Measurements from ENCODE around the gene RAB4B.

The RAB4B gene

DNA sequence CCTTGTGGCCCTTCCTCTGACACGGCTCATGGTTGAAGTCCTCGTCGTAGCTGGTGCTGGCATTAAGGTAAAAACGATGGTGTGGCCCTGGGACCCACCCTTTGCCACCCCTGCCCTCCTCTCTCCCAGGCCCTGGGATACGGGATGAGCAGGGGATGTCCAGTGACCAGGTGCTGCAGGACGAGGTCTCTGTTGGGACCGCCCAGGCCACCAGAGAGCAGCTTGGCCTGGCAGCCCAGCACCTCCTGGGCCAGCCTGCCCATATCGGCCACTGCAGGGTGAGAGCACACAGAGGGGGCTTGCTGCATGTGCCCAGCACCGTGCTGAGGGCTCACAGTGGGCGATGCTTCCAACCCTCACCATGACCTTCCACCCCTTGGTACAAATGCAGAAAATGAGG, 34.1 kb upstream of the RAB4B start:
- no peak overlapping the region for H3K27ac Mint-ChIP-seq
- ATAC-seq = no peak
- no peak overlapping the region for H3K4me3 Mint-ChIP-seq
- H3K36me3 Mint-ChIP-seq = peaks cover 12% of the 10 kb centered on the region
- H3K4me1 Mint-ChIP-seq = peaks cover 11% of the 10 kb centered on the region
- H3K27me3 Mint-ChIP-seq = no peaks in the 10 kb centered on the region
- no peaks in the 10 kb centered on the region for H3K9me3 Mint-ChIP-seq

- Mint-ChIP-seq H3K9me3 (no peaks in the 10 kb centered on the region), H3K4me1 (peaks cover 20% of the 10 kb centered on the region), H3K36me3 (peaks cover 4% of the 10 kb centered on the region), H3K27ac (no peak overlapping the region), H3K4me3 (no peak overlapping the region), H3K27me3 (no peaks in the 10 kb centered on the region)
- ATAC-seq = peak; percentile 47
Measured at GRCh38 chr19:40744554-40745401, 33.3 kb upstream of the RAB4B start.

- Mint-ChIP-seq H3K27ac (no peak overlapping the region), H3K4me1 (peaks cover 24% of the 10 kb centered on the region), H3K27me3 (no peaks in the 10 kb centered on the region), H3K4me3 (no peak overlapping the region), H3K9me3 (no peaks in the 10 kb centered on the region), H3K36me3 (peaks cover 4% of the 10 kb centered on the region)
- ATAC-seq = no peak
Measured at GRCh38 chr19:40745402-40745780, 32.7 kb upstream of the RAB4B start.

DNA sequence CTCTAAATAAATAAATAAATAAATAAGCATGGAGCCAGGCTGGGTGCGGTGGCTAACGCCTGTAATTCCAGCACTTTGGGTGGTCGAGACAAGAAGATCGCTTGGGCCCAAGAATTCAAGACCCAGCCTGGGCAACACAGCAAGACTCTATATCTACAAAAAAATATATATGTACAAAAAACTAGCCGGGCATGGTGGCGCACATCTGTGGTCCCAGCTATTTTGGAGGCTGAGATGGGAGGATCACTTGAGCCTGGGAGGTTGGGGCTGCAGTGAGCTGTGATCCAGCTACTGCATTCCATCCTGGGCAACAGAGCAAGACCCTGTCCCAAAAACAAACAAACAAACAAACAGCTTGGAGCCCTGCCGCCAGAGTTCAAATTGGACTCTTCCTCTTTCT, 30.5 kb upstream of the RAB4B start:
- Mint-ChIP-seq H3K36me3 (peaks cover 15% of the 10 kb centered on the region), H3K27ac (no peak overlapping the region), H3K27me3 (no peaks in the 10 kb centered on the region), H3K4me3 (no peak overlapping the region), H3K9me3 (no peaks in the 10 kb centered on the region), H3K4me1 (peaks cover 29% of the 10 kb centered on the region)
- no peak for ATAC-seq

DNA sequence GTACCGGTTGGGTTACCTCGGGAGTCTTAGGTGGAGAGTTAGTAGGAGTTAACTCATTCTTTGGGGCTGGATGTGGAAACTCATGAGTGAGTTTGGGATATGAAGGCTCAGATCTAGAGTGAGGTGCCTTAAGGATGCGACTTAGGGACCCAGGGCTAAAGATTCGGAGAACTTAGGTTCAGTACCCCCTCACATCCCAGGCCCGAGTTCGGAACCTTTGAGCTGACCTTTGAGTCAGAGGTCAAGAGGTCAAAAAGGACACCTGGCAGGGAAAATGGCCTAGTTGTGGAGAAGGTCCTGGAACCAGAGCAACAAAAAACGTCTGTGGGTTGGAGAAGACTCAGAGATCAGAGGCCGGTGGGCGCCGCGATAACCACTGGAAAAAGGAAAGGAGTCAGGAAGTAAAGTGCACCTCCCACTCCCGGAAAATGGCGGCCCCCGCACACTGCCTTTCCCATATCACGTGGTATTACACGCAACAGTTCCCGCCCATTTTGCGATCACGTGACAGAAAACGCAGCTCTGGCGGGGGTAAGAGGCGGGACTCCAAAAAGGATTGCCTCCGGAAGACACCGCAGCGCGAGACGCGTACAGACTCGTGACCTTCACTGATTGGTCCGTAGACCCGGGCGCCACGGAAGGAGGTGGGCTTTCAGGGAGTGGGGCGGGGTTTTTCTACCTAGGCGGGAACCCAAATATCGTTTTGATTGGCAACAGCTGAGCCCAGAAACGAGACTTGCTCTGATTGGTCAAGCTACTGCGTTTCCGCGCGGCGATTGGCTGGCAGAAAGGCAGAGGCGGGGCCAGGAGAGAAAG, 27.8 kb upstream of the RAB4B start, which contains the start of gene ACTMAP:
ACTMAP (minus strand) TSS at position 420 of the 816 bp plus-strand sequence. CDS start 674 bp downstream, outside the sequence.
- Mint-ChIP-seq H3K36me3 (peaks cover 33% of the 10 kb centered on the region), H3K4me1 (peaks cover 50% of the 10 kb centered on the region), H3K9me3 (no peaks in the 10 kb centered on the region), H3K27ac (peak within 1 kb of the TSS; percentile 96), H3K4me3 (peak within 1 kb of the TSS; percentile 92), H3K27me3 (no peaks in the 10 kb centered on the region)
- peak; percentile 96 for ATAC-seq

DNA sequence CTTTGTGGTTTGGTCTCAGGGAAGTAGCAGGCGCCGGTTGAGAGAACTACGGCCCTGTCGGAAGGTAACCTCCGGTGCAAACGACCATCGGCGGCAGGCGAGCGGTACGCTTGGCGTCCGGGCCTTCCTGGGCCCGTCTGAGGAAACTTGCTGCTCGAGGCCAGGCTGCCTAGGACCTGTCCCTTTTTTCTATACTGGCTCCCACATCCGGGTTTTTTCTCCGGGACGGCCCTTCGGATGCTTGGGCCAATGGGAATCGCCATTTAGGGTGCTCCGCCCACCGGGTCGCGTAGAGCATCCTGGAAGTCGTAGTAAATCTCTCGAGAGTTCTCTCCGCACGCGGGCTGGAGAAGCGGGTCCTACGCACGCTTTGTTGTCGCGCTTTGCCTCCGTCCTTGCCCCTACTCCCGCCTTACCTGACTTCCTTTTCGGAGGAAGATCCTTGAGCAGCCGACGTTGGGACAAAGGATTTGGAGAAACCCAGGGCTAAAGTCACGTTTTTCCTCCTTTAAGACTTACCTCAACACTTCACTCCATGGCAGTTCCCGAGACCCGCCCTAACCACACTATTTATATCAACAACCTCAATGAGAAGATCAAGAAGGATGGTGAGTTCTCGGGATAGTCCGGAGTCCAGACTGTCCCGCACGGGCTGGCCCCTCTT, 27.0 kb upstream of the RAB4B start, which contains the start of gene SNRPA:
SNRPA (plus strand) TSS at position 330 of the 664 bp plus-strand sequence; CDS start at position 536, 206 bp downstream.
- Mint-ChIP-seq H3K4me3 (peak within 1 kb of the TSS; percentile 92), H3K36me3 (peaks cover 37% of the 10 kb centered on the region), H3K27ac (peak within 1 kb of the TSS; percentile 96), H3K4me1 (peaks cover 57% of the 10 kb centered on the region), H3K9me3 (no peaks in the 10 kb centered on the region), H3K27me3 (no peaks in the 10 kb centered on the region)
- ATAC-seq = peak; percentile 86

DNA sequence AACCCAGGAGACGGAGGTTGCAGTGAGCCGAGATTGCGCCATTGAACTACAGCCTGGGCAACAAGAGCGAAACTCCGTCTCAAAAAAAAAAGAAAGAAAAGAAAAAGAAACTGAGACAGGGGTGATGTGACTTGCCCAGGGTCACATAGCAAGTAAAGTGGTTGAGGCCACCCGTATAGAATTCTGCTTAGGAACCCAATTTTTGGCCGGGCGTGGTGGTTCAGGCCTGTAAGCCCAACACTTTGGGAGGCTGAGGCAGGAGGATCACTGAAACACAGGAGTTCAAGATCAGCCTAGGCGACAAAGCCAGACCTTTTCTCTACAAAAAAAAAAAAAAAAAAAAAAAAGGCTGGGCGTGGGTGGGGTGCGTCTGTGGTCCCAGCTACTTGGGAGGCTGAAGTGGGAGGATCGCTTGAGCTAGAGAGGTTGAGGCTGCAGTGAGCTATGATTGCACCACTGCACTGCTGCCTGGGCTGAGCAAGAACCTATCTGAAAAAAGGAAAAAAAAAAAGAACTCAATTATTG, 25.7 kb upstream of the RAB4B start:
- no peak for ATAC-seq
- no peaks in the 10 kb centered on the region for H3K9me3 Mint-ChIP-seq
- peak overlapping the region; percentile 96 for H3K27ac Mint-ChIP-seq
- H3K36me3 Mint-ChIP-seq = peaks cover 48% of the 10 kb centered on the region
- peak overlapping the region; percentile 92 for H3K4me3 Mint-ChIP-seq
- H3K4me1 Mint-ChIP-seq = peaks cover 66% of the 10 kb centered on the region
- H3K27me3 Mint-ChIP-seq = no peaks in the 10 kb centered on the region

DNA sequence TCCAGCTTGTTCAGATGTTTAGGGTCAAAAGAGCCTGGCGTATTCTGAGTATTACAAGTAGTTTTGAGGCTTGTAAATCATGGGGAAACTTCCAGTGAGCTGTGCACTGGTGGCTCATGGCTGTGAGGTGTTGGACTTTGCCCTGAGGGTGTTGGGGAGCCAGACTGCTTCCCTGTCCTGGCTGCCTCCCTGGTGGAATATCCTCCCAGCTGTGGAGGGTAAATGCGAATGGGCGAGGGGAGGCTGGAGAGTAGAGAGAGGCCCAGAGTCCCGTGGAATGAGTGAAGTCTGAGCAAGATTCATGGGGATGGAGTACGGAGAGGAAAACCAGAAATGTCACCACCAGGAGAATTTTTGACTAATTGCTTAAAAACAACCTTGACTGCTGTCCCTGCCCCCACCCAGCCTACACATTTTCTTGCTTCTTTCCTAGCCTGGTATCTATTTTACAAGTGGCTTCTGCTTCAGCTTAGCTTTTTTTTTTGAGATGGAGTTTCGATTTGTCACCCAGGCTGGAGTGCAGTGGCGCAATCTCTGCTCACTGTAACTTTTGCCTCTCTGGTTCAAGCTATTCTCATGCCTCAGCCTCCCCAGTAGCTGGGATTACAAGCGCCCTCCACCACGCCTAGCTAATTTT, 23.3 kb upstream of the RAB4B start:
- Mint-ChIP-seq H3K36me3 (peaks cover 61% of the 10 kb centered on the region), H3K4me3 (peak overlapping the region; percentile 80), H3K27me3 (no peaks in the 10 kb centered on the region), H3K9me3 (no peaks in the 10 kb centered on the region), H3K4me1 (peaks cover 46% of the 10 kb centered on the region), H3K27ac (peak overlapping the region; percentile 86)
- no peak for ATAC-seq

DNA sequence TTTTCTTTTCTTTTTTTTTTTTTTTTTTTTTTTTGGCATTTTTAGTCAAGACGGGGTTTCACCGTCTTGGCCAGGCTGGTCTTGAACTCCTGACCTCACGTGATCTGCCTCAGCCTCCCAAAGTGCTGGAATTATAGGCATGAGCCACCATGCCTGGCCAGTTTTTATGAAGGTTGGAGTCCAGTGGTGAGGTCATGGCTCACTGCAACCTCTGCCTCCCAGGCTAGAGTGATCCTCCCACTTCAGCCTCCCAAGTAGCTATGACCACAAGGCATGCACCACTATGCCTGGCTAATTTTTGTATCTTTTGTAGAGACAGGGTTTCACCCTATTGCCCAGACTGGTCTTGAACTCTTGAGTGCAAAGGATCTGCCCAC, 22.8 kb upstream of the RAB4B start:
- H3K4me1 Mint-ChIP-seq = peaks cover 42% of the 10 kb centered on the region

DNA sequence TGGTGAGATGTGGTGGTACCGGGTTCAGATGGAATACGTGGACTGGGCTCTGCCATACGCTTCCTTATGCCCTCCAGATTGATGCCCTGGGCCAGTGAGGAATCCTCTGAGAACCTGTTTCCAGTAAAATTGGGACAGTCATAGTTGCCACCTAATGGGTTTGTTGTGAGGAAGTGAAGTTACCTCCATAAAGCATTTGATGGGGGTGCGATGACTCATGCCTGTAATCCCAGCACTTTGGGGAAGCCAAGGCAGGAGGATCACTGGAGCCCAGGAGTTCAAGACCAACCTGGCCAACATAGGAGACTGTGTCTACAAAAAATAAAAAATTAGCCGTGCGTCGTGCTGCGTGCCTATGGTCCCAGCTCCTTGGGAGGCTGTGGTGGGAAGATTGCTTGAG, 22.3 kb upstream of the RAB4B start:
- peak overlapping the region; percentile 80 for H3K4me3 Mint-ChIP-seq
- H3K36me3 Mint-ChIP-seq = peaks cover 72% of the 10 kb centered on the region
- H3K27me3 Mint-ChIP-seq = no peaks in the 10 kb centered on the region
- peaks cover 43% of the 10 kb centered on the region for H3K4me1 Mint-ChIP-seq
- H3K9me3 Mint-ChIP-seq = no peaks in the 10 kb centered on the region
- peak overlapping the region; percentile 86 for H3K27ac Mint-ChIP-seq
- no peak for ATAC-seq

More for the DNA sequence above, 22.8 kb upstream of the RAB4B start:
- H3K27ac Mint-ChIP-seq = peak overlapping the region; percentile 86
- ATAC-seq = no peak
- H3K9me3 Mint-ChIP-seq = no peaks in the 10 kb centered on the region
- no peaks in the 10 kb centered on the region for H3K27me3 Mint-ChIP-seq
- H3K36me3 Mint-ChIP-seq = peaks cover 66% of the 10 kb centered on the region
- peak overlapping the region; percentile 80 for H3K4me3 Mint-ChIP-seq

DNA sequence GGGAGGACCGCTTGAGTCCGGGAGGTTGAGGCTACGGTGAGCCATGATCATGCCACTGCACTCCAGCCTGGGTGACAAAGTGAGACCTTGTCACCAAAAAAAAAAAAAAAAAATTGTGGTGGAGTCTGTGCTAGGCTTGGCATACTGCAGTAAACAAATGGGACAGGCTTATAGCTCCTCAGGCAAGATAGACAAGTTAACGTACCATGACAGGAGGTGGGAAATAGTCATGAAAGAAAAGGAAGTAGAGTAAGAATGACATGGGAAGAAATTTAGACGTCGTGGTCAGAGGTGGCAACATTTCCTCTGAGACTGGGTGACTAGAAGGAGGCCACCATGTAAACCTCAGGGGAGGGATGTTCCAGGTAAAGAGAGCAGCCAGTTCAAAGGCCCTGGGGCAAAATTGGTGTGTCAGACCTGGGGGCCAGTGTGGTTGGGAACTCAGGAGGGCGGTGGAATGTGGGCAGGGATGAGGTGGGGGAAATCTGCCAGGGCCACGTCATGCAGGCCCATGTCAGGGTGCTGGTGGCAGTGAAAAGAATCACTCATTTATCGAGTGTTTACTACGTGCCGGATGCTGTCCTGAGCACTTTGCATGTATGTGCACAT, 21.4 kb upstream of the RAB4B start:
- Mint-ChIP-seq H3K4me1 (peaks cover 48% of the 10 kb centered on the region), H3K4me3 (peak overlapping the region; percentile 35), H3K27me3 (no peaks in the 10 kb centered on the region), H3K27ac (peak overlapping the region; percentile 86), H3K9me3 (no peaks in the 10 kb centered on the region), H3K36me3 (peaks cover 73% of the 10 kb centered on the region)
- no peak for ATAC-seq

DNA sequence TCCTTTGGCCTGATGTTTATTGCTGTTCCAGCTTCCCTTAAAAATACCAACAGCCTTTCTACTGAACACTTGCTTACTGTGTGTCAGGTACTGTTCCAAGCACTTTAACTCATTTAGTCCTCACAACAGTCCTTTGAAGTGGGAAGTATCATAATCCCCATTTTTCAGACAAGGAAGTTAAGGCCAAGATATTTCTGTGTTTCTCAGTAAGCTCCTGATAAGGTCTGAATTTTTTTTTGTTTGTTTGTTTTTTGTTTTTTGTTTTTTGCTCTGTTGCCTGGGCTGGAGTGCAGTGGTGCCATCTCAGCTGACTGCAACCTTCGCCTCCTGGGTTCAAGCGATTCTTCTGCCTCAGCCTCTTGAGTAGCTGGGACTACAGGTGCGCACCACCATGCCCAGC, 19.6 kb upstream of the RAB4B start:
- Mint-ChIP-seq H3K36me3 (peaks cover 80% of the 10 kb centered on the region), H3K27ac (no peak overlapping the region), H3K27me3 (no peaks in the 10 kb centered on the region), H3K4me3 (no peak overlapping the region), H3K4me1 (peaks cover 44% of the 10 kb centered on the region), H3K9me3 (no peaks in the 10 kb centered on the region)
- no peak for ATAC-seq

DNA sequence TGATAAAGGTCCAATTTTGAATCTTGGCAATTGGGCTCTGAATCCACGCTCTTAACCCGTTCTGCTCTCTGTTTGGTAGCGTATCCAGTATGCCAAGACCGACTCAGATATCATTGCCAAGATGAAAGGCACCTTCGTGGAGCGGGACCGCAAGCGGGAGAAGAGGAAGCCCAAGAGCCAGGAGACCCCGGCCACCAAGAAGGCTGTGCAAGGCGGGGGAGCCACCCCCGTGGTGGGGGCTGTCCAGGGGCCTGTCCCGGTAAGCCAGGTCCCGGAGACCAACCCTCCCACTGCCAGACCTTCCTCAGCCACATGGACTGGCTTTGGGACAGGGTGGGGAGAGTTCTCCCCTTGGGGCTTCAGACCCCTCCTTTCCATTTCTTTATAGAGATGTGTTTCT, 18.7 kb upstream of the RAB4B start:
- Mint-ChIP-seq H3K27ac (no peak overlapping the region), H3K36me3 (peaks cover 85% of the 10 kb centered on the region), H3K9me3 (no peaks in the 10 kb centered on the region), H3K4me1 (peaks cover 45% of the 10 kb centered on the region), H3K4me3 (no peak overlapping the region), H3K27me3 (no peaks in the 10 kb centered on the region)
- ATAC-seq = no peak

DNA sequence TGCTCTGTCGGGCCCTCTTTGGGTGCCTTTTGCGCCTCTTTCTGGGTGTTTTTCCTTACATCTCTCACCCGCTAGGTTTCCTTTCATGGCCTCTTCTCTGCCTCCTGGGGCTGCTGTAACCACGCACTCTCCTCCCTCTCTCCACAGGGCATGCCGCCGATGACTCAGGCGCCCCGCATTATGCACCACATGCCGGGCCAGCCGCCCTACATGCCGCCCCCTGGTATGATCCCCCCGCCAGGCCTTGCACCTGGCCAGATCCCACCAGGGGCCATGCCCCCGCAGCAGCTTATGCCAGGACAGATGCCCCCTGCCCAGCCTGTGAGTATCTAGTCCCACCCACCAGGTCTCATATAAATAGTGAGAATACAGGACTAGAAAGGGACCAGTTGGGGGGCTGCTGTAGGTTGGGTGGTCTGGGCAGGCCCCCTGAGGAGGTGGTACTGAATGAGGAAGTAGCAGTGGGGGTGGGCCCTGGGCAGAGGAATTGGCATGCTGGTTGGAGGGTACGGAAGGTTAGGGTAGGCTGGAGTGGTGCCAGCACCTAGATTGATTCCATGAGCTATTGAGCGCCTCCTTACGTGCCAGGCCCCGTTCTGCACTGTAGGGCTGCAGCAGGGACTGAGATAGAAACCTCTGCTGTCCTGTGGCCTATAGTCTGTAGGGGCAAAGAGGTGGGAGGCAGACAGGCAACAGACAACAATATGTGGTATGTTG, 15.1 kb upstream of the RAB4B start:
- no peak overlapping the region for H3K4me3 Mint-ChIP-seq
- peaks cover 78% of the 10 kb centered on the region for H3K36me3 Mint-ChIP-seq
- ATAC-seq = no peak
- H3K9me3 Mint-ChIP-seq = no peaks in the 10 kb centered on the region
- H3K27ac Mint-ChIP-seq = peak overlapping the region; percentile 23
- H3K27me3 Mint-ChIP-seq = no peaks in the 10 kb centered on the region
- peaks cover 23% of the 10 kb centered on the region for H3K4me1 Mint-ChIP-seq

Measured in stimulated activated memory B cell treated with anti-CD40 and anti-IgM and Interleukin-4, amounts not matched to agents 10 μg/mL and 1 μg/mL and 100 μg/mL, for 72 hours (primary cell).